WTC11 (cell line): ENCODE measurements around the gene ENPP6.

Experiments
- ATF2 ChIP-seq: sonication (generic); formaldehyde crosslinking; IDR thresholded peaks from 2 replicates; pipeline ENCODE4 v1.8.1; 2022; ENCODE audit warnings: low read depth, missing genetic modification reagents, borderline replicate concordance
- ETV6 ChIP-seq: sonication (generic); formaldehyde crosslinking; IDR thresholded peaks from 2 replicates; pipeline ENCODE4 v1.8.1; 2022; ENCODE audit warnings: mild to moderate bottlenecking, missing genetic modification reagents

GRCh38 chr4:184147858-184148737 lies 69.6 kb downstream of the ENPP6 start:
- TF ChIP-seq ETV6 (CRISPR knock-in tag) (no peak), ATF2 (no peak)
